ENCODE data around the gene SORCS2.

SORCS2 gene

DNA sequence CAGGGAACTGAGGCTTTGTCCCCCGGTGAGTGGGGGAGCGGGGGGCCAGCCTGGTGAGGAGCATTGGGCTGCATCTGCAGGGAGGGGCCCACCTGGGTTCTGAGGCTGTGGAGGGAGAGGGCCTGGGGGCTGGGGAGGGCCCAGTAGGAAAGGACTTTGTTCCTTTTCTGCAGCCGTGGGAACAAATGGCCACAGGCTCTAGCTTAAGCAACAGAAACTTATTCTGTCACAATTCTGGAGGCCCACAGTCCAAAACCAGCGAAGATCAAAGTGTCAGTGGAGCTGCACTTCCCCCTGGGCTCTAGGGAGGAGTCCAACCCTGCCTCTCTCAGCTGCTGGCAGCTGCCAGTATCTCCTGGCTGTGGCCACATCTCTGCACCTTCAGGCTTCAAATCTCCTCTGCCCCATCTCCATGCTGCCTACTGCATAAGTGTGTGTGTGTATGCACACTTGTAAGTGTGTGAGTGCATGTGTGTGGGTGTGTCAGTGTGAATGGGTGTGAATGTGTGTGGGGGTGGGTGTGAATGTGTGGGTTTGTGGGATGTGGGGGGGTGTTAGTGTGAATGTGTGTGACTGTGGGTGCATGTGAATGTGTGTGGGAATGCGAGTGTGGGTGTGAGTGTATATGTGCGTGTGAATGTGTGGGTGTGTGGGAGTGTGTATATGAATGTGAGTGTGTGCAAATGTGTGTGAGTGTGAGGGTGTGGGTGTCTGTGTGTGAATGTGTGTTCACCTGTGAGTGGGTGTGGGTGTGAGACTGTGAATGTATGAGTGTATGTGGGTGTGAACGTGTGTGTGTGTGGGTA, 446.8 kb downstream of the SORCS2 start:
- TF ChIP-seq, protein P1, sequence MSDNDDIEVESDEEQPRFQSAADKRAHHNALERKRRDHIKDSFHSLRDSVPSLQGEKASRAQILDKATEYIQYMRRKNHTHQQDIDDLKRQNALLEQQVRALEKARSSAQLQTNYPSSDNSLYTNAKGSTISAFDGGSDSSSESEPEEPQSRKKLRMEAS (IDR thresholded peaks at IDR 0.05; ENCODE audit: low read depth, low read length): no peak
- TF ChIP-seq POLR2A (IDR thresholded peaks at IDR 0.05; ENCODE audit: extremely low read depth, insufficient read length) (no peak), MYC (IDR thresholded peaks at IDR 0.05; ENCODE audit: low read depth, low read length) (no peak)
- TF ChIP-seq, protein P2, sequence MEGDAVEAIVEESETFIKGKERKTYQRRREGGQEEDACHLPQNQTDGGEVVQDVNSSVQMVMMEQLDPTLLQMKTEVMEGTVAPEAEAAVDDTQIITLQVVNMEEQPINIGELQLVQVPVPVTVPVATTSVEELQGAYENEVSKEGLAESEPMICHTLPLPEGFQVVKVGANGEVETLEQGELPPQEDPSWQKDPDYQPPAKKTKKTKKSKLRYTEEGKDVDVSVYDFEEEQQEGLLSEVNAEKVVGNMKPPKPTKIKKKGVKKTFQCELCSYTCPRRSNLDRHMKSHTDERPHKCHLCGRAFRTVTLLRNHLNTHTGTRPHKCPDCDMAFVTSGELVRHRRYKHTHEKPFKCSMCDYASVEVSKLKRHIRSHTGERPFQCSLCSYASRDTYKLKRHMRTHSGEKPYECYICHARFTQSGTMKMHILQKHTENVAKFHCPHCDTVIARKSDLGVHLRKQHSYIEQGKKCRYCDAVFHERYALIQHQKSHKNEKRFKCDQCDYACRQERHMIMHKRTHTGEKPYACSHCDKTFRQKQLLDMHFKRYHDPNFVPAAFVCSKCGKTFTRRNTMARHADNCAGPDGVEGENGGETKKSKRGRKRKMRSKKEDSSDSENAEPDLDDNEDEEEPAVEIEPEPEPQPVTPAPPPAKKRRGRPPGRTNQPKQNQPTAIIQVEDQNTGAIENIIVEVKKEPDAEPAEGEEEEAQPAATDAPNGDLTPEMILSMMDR (IDR thresholded peaks at IDR 0.05; ENCODE audit: low read depth, low read length): no peak
- DNase-seq (ENCODE audit: low read depth): peak; percentile 50
- H3K4me3 ChIP-seq (ENCODE audit: low read depth, low read length): no peak overlapping the region

DNA sequence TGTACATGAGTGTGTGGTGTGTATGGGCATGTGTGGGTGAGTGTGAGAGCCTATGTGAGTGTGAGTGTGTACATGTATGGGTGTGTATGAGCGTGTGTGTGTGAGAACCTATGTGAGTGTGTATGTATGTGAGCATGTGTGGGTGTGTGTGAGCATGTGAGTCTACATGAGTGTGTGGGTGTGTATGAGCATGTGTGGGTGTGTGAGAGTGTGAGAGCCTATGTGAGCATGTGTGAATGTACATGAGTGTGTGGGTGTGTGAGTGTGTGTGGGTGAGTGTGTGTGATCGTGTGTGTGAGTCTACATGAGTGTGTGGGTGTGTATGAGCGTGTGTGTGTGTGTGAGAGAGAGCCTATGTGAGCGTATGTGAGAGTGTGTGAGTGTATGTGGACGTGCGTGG, 447.8 kb downstream of the SORCS2 start:
- H3K4me3 ChIP-seq (ENCODE audit: low read depth, low read length): no peak overlapping the region
- TF ChIP-seq, protein P2 (IDR thresholded peaks at IDR 0.05; ENCODE audit: low read depth, low read length): no peak
- TF ChIP-seq, protein P1 (IDR thresholded peaks at IDR 0.05; ENCODE audit: low read depth, low read length): no peak
- no peak for TF ChIP-seq MYC (IDR thresholded peaks at IDR 0.05; ENCODE audit: low read depth, low read length)
- TF ChIP-seq POLR2A (IDR thresholded peaks at IDR 0.05; ENCODE audit: extremely low read depth, insufficient read length): no peak
- no peak for DNase-seq (ENCODE audit: low read depth)

DNA sequence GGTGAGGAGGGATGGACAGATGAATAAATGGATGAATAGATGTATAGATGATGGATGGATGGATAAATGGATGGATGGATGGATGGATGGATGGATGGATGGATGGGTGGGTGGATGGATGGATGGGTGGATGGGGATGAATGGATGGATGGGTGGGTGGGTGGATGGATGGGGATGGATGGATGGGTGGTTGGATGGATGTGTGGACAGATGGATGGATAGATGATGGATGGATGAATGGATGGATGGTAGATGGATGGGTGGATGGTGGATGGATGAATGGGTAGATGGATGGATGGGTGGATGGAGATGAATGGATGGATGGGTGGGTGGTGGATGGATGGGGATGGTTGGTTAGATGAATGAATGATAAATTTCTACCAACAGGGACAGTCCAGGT, 449.4 kb downstream of the SORCS2 start:
- DNase-seq (ENCODE audit: low read depth): no peak
- H3K4me3 ChIP-seq (ENCODE audit: low read depth, low read length): no peak overlapping the region
- TF ChIP-seq, protein P2 (IDR thresholded peaks at IDR 0.05; ENCODE audit: low read depth, low read length): no peak
- no peak for TF ChIP-seq MYC (IDR thresholded peaks at IDR 0.05; ENCODE audit: low read depth, low read length)
- TF ChIP-seq, protein P1 (IDR thresholded peaks at IDR 0.05; ENCODE audit: low read depth, low read length): no peak
- no peak for TF ChIP-seq POLR2A (IDR thresholded peaks at IDR 0.05; ENCODE audit: extremely low read depth, insufficient read length)

- no peak overlapping the region for H3K4me3 ChIP-seq (ENCODE audit: low read depth, low read length)
- TF ChIP-seq POLR2A (IDR thresholded peaks at IDR 0.05; ENCODE audit: extremely low read depth, insufficient read length) (no peak), MYC (IDR thresholded peaks at IDR 0.05; ENCODE audit: low read depth, low read length) (no peak)
- TF ChIP-seq, protein P2 (IDR thresholded peaks at IDR 0.05; ENCODE audit: low read depth, low read length): no peak
- TF ChIP-seq, protein P1 (IDR thresholded peaks at IDR 0.05; ENCODE audit: low read depth, low read length): no peak
- DNase-seq (ENCODE audit: low read depth): no peak
These were observed 450.6 kb downstream of the SORCS2 start for GRCh38 chr4:7642741-7643458.

- TF ChIP-seq, protein P2 (IDR thresholded peaks at IDR 0.05; ENCODE audit: low read depth, low read length): no peak
- TF ChIP-seq MYC (IDR thresholded peaks at IDR 0.05; ENCODE audit: low read depth, low read length): no peak
- TF ChIP-seq, protein P1 (IDR thresholded peaks at IDR 0.05; ENCODE audit: low read depth, low read length): no peak
- no peak for TF ChIP-seq POLR2A (IDR thresholded peaks at IDR 0.05; ENCODE audit: extremely low read depth, insufficient read length)
- no peak overlapping the region for H3K4me3 ChIP-seq (ENCODE audit: low read depth, low read length)
- DNase-seq (ENCODE audit: low read depth): no peak
These were observed 452.8 kb downstream of the SORCS2 start for GRCh38 chr4:7645158-7645557.
